Loucy (cell line): ENCODE data around the gene KIFC3.

Experiments
- H2AFZ ChIP-seq: fragments of 200-600 bp; sonication (generic); 2 replicates; pipeline ENCODE4 v1.6.0; 2016; ENCODE audit warnings: antibody characterized with exemption, mild to moderate bottlenecking, low read length, moderate library complexity
- H3F3A ChIP-seq: fragments of 200-600 bp; 2 replicates; pipeline ENCODE4 v1.6.0; 2016; ENCODE audit warnings: antibody characterized with exemption, low read depth, mild to moderate bottlenecking
- H3K27me3 ChIP-seq: fragments of 200-600 bp; sonication (generic); 2 replicates; pipeline ENCODE4 v1.6.1; 2014; ENCODE audit warnings: low read length, mild to moderate bottlenecking; ENCODE audit not compliant: insufficient read depth, poor library complexity, severe bottlenecking
- H3K36me3 ChIP-seq: fragments of 200-600 bp; sonication (generic); 2 replicates; pipeline ENCODE4 v1.6.1; 2016; ENCODE audit warnings: low read length; ENCODE audit not compliant: insufficient read depth
- H3K4me1 ChIP-seq: fragments of 200-600 bp; sonication (generic); 2 replicates; pipeline ENCODE4 v1.5.1; 2014; ENCODE audit warnings: low read length, mild to moderate bottlenecking; ENCODE audit not compliant: insufficient read depth, poor library complexity, severe bottlenecking
- H3K4me2 ChIP-seq: fragments of 200-600 bp; sonication (generic); 2 replicates; pipeline ENCODE4 v1.6.0; 2014; ENCODE audit warnings: antibody characterized with exemption, low read length, low read depth, mild to moderate bottlenecking; ENCODE audit not compliant: poor library complexity, severe bottlenecking
- H3K4me3 ChIP-seq: fragments of 200-600 bp; sonication (generic); 2 replicates; pipeline ENCODE4 v1.5.1; 2014; ENCODE audit warnings: low read length, mild to moderate bottlenecking, mixed read lengths; ENCODE audit not compliant: poor library complexity, severe bottlenecking
- H3K79me2 ChIP-seq: fragments of 200-600 bp; sonication (generic); 2 replicates; pipeline ENCODE4 v1.6.1; 2014; ENCODE audit warnings: low read length; ENCODE audit not compliant: insufficient read depth
- H3K9ac ChIP-seq: fragments of 200-600 bp; sonication (generic); 2 replicates; pipeline ENCODE4 v1.6.0; 2014; ENCODE audit warnings: mild to moderate bottlenecking, low read depth, low read length, moderate library complexity; ENCODE audit not compliant: poor library complexity, severe bottlenecking
- H3K9me2 ChIP-seq: fragments of 200-600 bp; sonication (generic); replicated peaks from 2 replicates; pipeline ENCODE4 v1.6.1; 2016; ENCODE audit warnings: low read depth, low read length, mixed read lengths
- H3K9me3 ChIP-seq: fragments of 200-600 bp; sonication (generic); 2 replicates; pipeline ENCODE4 v1.6.1; 2014; ENCODE audit warnings: mild to moderate bottlenecking, antibody characterized with exemption, low read length, low read depth; ENCODE audit not compliant: insufficient read depth
- H4K20me1 ChIP-seq: fragments of 200-600 bp; sonication (generic); 2 replicates; pipeline ENCODE4 v1.6.0; 2014; ENCODE audit warnings: antibody characterized with exemption, low read length, mild to moderate bottlenecking; ENCODE audit not compliant: insufficient read depth, poor library complexity, severe bottlenecking
- CTCF ChIP-seq: fragments of 200-600 bp; sonication (generic); conservative IDR thresholded peaks from 2 replicates; pipeline ENCODE4 v1.5.1; 2014; ENCODE audit warnings: mild to moderate bottlenecking, antibody characterized with exemption, low read length
- EZH2phosphoT487 ChIP-seq: fragments of 200-600 bp; IDR thresholded peaks from 2 replicates; pipeline ENCODE4 v1.6.1; 2018; ENCODE audit warnings: antibody characterized with exemption, mild to moderate bottlenecking, moderate library complexity, borderline replicate concordance

Gene KIFC3

DNA sequence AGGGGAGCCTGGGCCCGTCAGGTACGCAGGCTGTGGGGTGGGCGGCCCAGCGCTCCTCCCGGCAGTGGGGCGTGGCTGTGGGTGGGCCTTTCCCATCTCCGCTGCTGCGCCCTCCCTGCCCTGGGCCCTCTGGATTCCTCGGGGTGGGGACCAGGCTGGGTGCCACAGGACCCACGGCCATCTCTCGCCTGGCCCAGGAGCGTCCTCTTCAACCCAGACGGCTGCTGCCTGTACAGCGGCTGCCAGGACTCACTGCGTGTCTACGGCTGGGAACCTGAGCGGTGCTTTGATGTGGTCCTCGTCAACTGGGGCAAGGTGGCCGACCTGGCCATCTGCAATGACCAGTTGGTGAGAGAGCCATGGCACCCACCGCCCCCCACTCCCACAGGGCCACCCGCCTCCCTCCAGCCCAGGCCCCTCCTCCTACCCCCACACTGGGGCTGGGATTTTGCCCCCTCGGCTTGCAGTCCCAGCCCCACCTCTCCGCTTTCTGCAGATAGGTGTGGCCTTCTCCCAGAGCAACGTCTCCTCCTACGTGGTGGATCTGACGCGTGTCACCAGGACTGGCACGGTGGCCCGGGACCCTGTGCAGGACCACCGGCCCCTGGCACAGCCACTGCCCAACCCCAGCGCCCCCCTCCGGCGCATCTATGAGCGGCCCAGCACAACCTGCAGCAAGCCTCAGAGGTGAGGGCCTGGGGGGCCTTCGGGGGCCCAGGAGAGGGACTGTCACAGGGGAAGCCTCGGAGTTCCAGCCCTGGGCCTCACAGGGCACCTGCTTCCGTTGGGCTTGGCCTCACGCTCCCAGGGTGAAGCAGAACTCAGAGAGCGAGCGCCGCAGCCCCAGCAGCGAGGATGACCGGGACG is 49.5 kb downstream of the KIFC3 start:
- no peaks in the 10 kb centered on the region for H3K79me2 ChIP-seq
- no peaks in the 10 kb centered on the region for H3K9me3 ChIP-seq
- no peak overlapping the region for H3K9ac ChIP-seq
- no peak overlapping the region for H3K4me3 ChIP-seq
- no peak for TF ChIP-seq CTCF
- TF ChIP-seq EZH2phosphoT487 = no peak
- H3K4me2 ChIP-seq = no peak overlapping the region
- H4K20me1 ChIP-seq = no peaks in the 10 kb centered on the region
- H3K27me3 ChIP-seq = no peaks in the 10 kb centered on the region
- H2AFZ ChIP-seq = no peak overlapping the region
- no peaks in the 10 kb centered on the region for H3K9me2 ChIP-seq
- H3K4me1 ChIP-seq = no peaks in the 10 kb centered on the region
- peaks cover 12% of the 10 kb centered on the region; the same call in 1 of the 2 replicates for H3K36me3 ChIP-seq
- H3F3A ChIP-seq = no peaks in the 10 kb centered on the region

- no peak overlapping the region for H3K9ac ChIP-seq
- no peaks in the 10 kb centered on the region for H3K9me2 ChIP-seq
- H4K20me1 ChIP-seq = no peaks in the 10 kb centered on the region
- H3K4me1 ChIP-seq = no peaks in the 10 kb centered on the region
- H3K27me3 ChIP-seq = no peaks in the 10 kb centered on the region
- H2AFZ ChIP-seq = no peak overlapping the region
- H3K4me3 ChIP-seq = no peak overlapping the region
- H3K36me3 ChIP-seq = peaks cover 17% of the 10 kb centered on the region; the same call in 1 of the 2 replicates
- H3F3A ChIP-seq = no peaks in the 10 kb centered on the region
- no peaks in the 10 kb centered on the region for H3K9me3 ChIP-seq
- TF ChIP-seq CTCF (no peak), EZH2phosphoT487 (no peak)
- no peaks in the 10 kb centered on the region for H3K79me2 ChIP-seq
- H3K4me2 ChIP-seq = no peak overlapping the region
Measured at GRCh38 chr16:57752203-57752580, 50.1 kb downstream of the KIFC3 start.

DNA sequence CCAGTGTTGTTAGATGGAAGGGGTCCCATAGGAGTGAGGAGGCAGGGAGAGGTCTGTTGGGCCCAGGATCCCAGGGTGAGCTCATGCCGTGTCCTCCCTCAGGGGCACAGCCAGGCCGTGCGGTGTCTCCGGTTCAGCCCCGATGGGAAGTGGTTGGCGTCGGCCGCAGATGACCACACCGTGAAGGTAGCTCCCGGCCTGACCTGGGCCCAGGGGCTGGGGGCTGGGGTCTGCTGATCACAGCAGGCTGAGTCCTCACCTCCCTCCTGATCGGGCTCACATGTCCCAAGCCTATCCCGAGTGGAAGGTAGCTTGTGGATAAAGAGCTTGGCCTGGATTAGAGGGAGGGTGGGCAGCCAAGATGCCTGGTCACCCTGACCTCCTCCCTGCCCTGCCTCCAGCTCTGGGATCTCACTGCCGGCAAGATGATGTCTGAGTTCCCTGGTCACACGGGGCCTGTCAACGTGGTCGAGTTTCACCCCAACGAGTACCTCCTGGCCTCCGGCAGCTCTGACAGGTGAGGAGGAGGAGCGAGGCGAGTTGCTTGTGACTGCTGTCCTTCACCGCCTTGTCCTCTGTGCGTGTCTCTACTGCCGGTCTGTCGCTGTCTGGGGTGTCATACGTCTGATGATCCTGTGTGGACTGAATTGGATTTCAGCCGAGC is 50.6 kb downstream of the KIFC3 start:
- H3K4me1 ChIP-seq = no peaks in the 10 kb centered on the region
- H3K36me3 ChIP-seq = peaks cover 17% of the 10 kb centered on the region; the same call in 1 of the 2 replicates
- H3K27me3 ChIP-seq = no peaks in the 10 kb centered on the region
- H3K4me2 ChIP-seq = no peak overlapping the region
- H3K9me2 ChIP-seq = no peaks in the 10 kb centered on the region
- no peaks in the 10 kb centered on the region for H3K79me2 ChIP-seq
- no peak overlapping the region for H2AFZ ChIP-seq
- H3K9ac ChIP-seq = no peak overlapping the region
- no peaks in the 10 kb centered on the region for H3K9me3 ChIP-seq
- no peaks in the 10 kb centered on the region for H3F3A ChIP-seq
- H4K20me1 ChIP-seq = no peaks in the 10 kb centered on the region
- H3K4me3 ChIP-seq = no peak overlapping the region
- no peak for TF ChIP-seq EZH2phosphoT487
- TF ChIP-seq CTCF = no peak
